ENCODE results near the gene TMEM201.

Gene TMEM201

DNA sequence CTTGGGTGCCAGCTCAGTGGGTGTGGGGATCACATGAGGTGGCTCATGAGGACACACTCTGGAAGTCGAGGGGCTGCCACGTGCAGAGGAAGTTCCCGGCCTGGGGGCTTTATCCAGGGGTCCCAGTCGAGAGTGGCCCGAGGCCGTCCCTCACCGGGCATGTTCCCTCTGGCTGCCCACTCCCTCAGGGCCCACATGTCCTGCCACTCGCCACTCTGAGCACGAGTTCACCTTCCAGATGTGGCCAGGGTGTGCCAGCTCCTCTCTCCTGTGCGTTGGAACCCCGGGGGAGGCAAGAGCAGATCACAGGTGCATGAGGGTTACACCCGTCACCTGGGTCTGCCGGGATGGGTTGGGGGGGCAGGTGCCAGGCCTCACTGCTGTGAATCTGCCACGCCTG is 14.6 kb downstream of the TMEM201 start:
- H2AK5ac ChIP-seq (ENCODE audit: low read length, severe bottlenecking): no peak overlapping the region
- no peaks in the 10 kb centered on the region for H3K4me1 ChIP-seq (ENCODE audit: control insufficient read depth, insufficient read depth, low read depth, low read length)
- peaks cover 5% of the 10 kb centered on the region for H3K79me1 ChIP-seq (replicated peaks; ENCODE audit: low read length, poor library complexity, severe bottlenecking)
- no peak overlapping the region for H3K18ac ChIP-seq (ENCODE audit: low read depth in 1 of 2, low read length in 2 of 2)
- no peak overlapping the region for H2BK15ac ChIP-seq (ENCODE audit: low read depth, poor library complexity, severe bottlenecking)
- H3K23ac ChIP-seq (ENCODE audit: low read length in 2 of 2): no peak overlapping the region
- no peak overlapping the region for H3K4me3 ChIP-seq (ENCODE audit: insufficient read depth in 1 of 2, low read depth in 1 of 2, low read length in 2 of 2)
- no peak overlapping the region for H4K91ac ChIP-seq (ENCODE audit: low read length)
- DNase-seq: no peak
- H2AFZ ChIP-seq (ENCODE audit: low read depth, low read length): no peak overlapping the region
- no peaks in the 10 kb centered on the region for H3K9me3 ChIP-seq (ENCODE audit: control insufficient read depth, low read length)
- H3K4me2 ChIP-seq (ENCODE audit: low read length, poor library complexity, severe bottlenecking): no peak overlapping the region
- H3K36me3 ChIP-seq (ENCODE audit: control insufficient read depth in 1 of 2, insufficient read depth in 2 of 2, low read depth in 1 of 2, low read length in 2 of 2): peaks cover 46 to 88% of the 10 kb centered on the region in 2 experiments
- H3K27me3 ChIP-seq (ENCODE audit: control insufficient read depth in 1 of 2, insufficient read depth in 1 of 2, low read length in 2 of 2): no peaks in the 10 kb centered on the region
- 95% methylated on average over 14 of the region's 14 CpGs for WGBS
- no peak overlapping the region for H3K27ac ChIP-seq (ENCODE audit: low read length, poor library complexity, severe bottlenecking)
- H2BK12ac ChIP-seq (ENCODE audit: low read length in 2 of 2): no peak overlapping the region
- no peak overlapping the region for H3K4ac ChIP-seq (ENCODE audit: low read depth in 1 of 2, low read length in 2 of 2)
- no peak overlapping the region for H3K9ac ChIP-seq (ENCODE audit: low read length)
- no peak overlapping the region for H3K14ac ChIP-seq (ENCODE audit: low read length in 2 of 2)
- H2BK120ac ChIP-seq (ENCODE audit: low read depth, low read length): no peak overlapping the region
- no peak overlapping the region for H2BK5ac ChIP-seq (ENCODE audit: low read depth, low read length, poor library complexity, severe bottlenecking)
- no peak overlapping the region for H4K8ac ChIP-seq (ENCODE audit: low read length)

DNA sequence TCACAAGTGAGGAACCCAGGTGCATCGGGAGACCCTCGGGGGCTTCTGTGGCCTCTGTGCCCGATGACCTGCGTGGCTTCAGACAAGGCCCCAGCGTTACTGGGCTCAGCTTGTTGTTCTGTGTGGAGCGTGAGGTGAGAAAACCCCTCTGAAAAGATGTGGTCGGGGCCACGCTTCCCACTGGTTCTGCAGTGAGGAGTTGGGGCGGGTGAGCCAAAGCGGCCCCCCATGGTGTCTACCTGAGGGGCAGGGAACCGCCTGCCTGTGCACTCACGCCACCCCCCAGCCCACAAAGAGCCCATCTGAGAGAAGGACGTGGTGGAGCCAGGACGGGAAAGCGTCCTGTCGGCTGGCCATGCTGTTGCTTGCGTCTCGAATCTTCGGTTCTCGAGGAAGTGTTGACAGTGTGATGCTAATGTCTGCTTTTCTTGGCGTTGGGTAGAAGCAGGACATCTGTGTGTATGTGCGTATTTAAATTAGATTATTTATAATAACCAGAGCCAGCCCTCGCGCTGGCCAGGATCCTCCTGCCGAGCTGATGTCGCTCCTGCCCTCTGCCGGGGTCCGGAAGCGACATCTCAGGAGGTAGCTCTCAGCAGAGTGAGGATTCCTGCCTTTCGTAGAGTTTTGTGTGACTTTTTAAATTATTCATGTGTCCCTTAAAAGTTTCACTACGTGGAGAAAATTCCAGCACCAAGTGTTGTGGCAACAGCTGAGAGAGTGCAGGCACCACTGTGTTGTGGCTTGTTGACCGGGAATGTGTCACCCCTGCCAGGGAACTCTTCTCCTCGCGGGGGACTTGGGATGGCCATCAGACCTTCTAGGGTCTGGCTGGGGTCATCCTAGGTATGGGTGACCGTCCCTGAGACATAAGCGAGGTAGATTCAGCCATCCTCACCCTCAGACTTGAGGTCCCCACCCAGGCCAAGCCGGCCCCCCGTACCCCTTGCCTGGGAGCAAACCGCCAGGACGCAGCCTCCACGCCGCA is 15.3 kb downstream of the TMEM201 start:
- Histone ChIP-seq H3K36me3 (ENCODE audit: control insufficient read depth in 1 of 2, insufficient read depth in 2 of 2, low read depth in 1 of 2, low read length in 2 of 2) (peaks cover 46 to 91% of the 10 kb centered on the region in 2 experiments), H4K91ac (ENCODE audit: low read length) (no peak overlapping the region), H3K79me1 (replicated peaks; ENCODE audit: low read length, poor library complexity, severe bottlenecking) (peaks cover 4% of the 10 kb centered on the region), H3K4me1 (ENCODE audit: control insufficient read depth, insufficient read depth, low read depth, low read length) (no peaks in the 10 kb centered on the region), H3K14ac (ENCODE audit: low read length in 2 of 2) (no peak overlapping the region), H3K4ac (ENCODE audit: low read depth in 1 of 2, low read length in 2 of 2) (no peak overlapping the region), H3K4me2 (ENCODE audit: low read length, poor library complexity, severe bottlenecking) (no peak overlapping the region), H2AK5ac (ENCODE audit: low read length, severe bottlenecking) (no peak overlapping the region), H3K27me3 (ENCODE audit: control insufficient read depth in 1 of 2, insufficient read depth in 1 of 2, low read length in 2 of 2) (no peaks in the 10 kb centered on the region), H4K8ac (ENCODE audit: low read length) (no peak overlapping the region), H2AFZ (ENCODE audit: low read depth, low read length) (no peak overlapping the region), H2BK120ac (ENCODE audit: low read depth, low read length) (no peak overlapping the region), H3K23ac (ENCODE audit: low read length in 2 of 2) (no peak overlapping the region), H3K18ac (ENCODE audit: low read depth in 1 of 2, low read length in 2 of 2) (no peak overlapping the region), H2BK15ac (ENCODE audit: low read depth, poor library complexity, severe bottlenecking) (no peak overlapping the region), H3K4me3 (ENCODE audit: insufficient read depth in 1 of 2, low read depth in 1 of 2, low read length in 2 of 2) (no peak overlapping the region), H2BK5ac (ENCODE audit: low read depth, low read length, poor library complexity, severe bottlenecking) (no peak overlapping the region), H3K27ac (ENCODE audit: low read length, poor library complexity, severe bottlenecking) (no peak overlapping the region), H2BK12ac (ENCODE audit: low read length in 2 of 2) (no peak overlapping the region), H3K9me3 (ENCODE audit: control insufficient read depth, low read length) (no peaks in the 10 kb centered on the region), H3K9ac (ENCODE audit: low read length) (no peak overlapping the region)
- no peak for DNase-seq
- WGBS: 96% methylated on average over 40 of the region's 42 CpGs

DNA sequence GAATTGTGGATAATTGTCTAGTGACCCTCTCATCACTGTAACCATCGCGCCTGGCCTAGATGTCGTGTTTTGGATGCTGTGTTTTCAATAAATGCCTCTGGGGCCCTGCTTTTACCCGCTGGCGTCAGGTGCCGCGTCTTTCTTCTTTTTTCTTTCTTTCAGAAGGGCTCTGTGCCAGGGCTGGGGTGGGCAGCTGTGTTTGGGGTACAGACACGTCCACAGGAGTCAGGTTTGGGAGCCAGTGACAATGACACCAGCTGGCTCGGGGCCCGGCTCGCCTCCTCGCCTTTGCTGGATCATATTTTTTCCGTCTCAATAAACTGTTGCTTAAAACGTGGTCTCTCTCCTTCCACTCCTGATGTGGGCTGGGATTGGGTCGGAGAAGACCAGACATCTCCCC is 16.1 kb downstream of the TMEM201 start:
- Histone ChIP-seq H2BK120ac (ENCODE audit: low read depth, low read length) (no peak overlapping the region), H3K14ac (ENCODE audit: low read length in 2 of 2) (no peak overlapping the region), H3K4me3 (ENCODE audit: insufficient read depth in 1 of 2, low read depth in 1 of 2, low read length in 2 of 2) (no peak overlapping the region), H2BK15ac (ENCODE audit: low read depth, poor library complexity, severe bottlenecking) (no peak overlapping the region), H3K9ac (ENCODE audit: low read length) (no peak overlapping the region), H3K9me3 (ENCODE audit: control insufficient read depth, low read length) (no peaks in the 10 kb centered on the region), H2AK5ac (ENCODE audit: low read length, severe bottlenecking) (no peak overlapping the region), H3K79me1 (replicated peaks; ENCODE audit: low read length, poor library complexity, severe bottlenecking) (peaks cover 4% of the 10 kb centered on the region), H3K4ac (ENCODE audit: low read depth in 1 of 2, low read length in 2 of 2) (no peak overlapping the region), H4K91ac (ENCODE audit: low read length) (no peak overlapping the region), H2BK12ac (ENCODE audit: low read length in 2 of 2) (no peak overlapping the region), H4K8ac (ENCODE audit: low read length) (no peak overlapping the region), H3K23ac (ENCODE audit: low read length in 2 of 2) (no peak overlapping the region), H3K4me2 (ENCODE audit: low read length, poor library complexity, severe bottlenecking) (no peak overlapping the region), H2AFZ (ENCODE audit: low read depth, low read length) (no peak overlapping the region), H2BK5ac (ENCODE audit: low read depth, low read length, poor library complexity, severe bottlenecking) (no peak overlapping the region), H3K36me3 (ENCODE audit: control insufficient read depth in 1 of 2, insufficient read depth in 2 of 2, low read depth in 1 of 2, low read length in 2 of 2) (peaks cover 54 to 95% of the 10 kb centered on the region in 2 experiments), H3K27me3 (ENCODE audit: control insufficient read depth in 1 of 2, insufficient read depth in 1 of 2, low read length in 2 of 2) (no peaks in the 10 kb centered on the region), H3K4me1 (ENCODE audit: control insufficient read depth, insufficient read depth, low read depth, low read length) (no peaks in the 10 kb centered on the region), H3K27ac (ENCODE audit: low read length, poor library complexity, severe bottlenecking) (no peak overlapping the region), H3K18ac (ENCODE audit: low read depth in 1 of 2, low read length in 2 of 2) (no peak overlapping the region)
- 94% methylated on average over 15 of the region's 15 CpGs for WGBS
- no peak for DNase-seq

DNA sequence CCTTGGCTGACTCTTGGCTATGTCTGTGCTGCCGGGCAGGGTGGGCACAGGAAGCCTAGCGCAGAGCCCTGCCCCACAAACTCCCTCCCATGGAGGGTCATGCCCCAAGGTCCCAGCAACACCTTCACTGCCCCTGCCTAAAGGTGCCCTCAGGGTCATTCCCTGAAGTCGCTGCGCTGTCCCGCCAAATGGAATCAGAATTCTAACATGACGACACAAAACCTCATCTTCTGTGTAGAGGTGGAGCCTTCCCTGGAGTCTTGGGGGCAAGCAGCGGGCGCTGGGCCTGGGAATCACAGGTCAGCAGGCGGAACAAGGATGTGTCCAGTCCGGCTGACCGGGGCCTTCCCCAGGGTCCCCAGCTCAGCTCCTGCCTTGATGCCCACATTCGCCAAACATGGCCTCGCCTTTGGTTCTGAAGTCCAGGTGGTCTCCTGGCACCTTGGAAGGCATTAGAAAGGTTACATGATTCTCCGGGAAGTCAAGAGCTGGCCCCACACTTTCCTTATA is 17.3 kb downstream of the TMEM201 start:
- H2BK5ac ChIP-seq (ENCODE audit: low read depth, low read length, poor library complexity, severe bottlenecking): no peak overlapping the region
- H3K4me3 ChIP-seq (ENCODE audit: insufficient read depth in 1 of 2, low read depth in 1 of 2, low read length in 2 of 2): no peak overlapping the region
- H2BK12ac ChIP-seq (ENCODE audit: low read length in 2 of 2): no peak overlapping the region
- peaks cover 56 to 94% of the 10 kb centered on the region in 2 experiments for H3K36me3 ChIP-seq (ENCODE audit: control insufficient read depth in 1 of 2, insufficient read depth in 2 of 2, low read depth in 1 of 2, low read length in 2 of 2)
- H3K27ac ChIP-seq (ENCODE audit: low read length, poor library complexity, severe bottlenecking): no peak overlapping the region
- H2BK120ac ChIP-seq (ENCODE audit: low read depth, low read length): no peak overlapping the region
- H3K9ac ChIP-seq (ENCODE audit: low read length): no peak overlapping the region
- no peak for DNase-seq
- no peaks in the 10 kb centered on the region for H3K4me1 ChIP-seq (ENCODE audit: control insufficient read depth, insufficient read depth, low read depth, low read length)
- no peaks in the 10 kb centered on the region for H3K27me3 ChIP-seq (ENCODE audit: control insufficient read depth in 1 of 2, insufficient read depth in 1 of 2, low read length in 2 of 2)
- no peak overlapping the region for H2AFZ ChIP-seq (ENCODE audit: low read depth, low read length)
- no peak overlapping the region for H3K14ac ChIP-seq (ENCODE audit: low read length in 2 of 2)
- no peak overlapping the region for H2BK15ac ChIP-seq (ENCODE audit: low read depth, poor library complexity, severe bottlenecking)
- no peak overlapping the region for H3K18ac ChIP-seq (ENCODE audit: low read depth in 1 of 2, low read length in 2 of 2)
- H2AK5ac ChIP-seq (ENCODE audit: low read length, severe bottlenecking): no peak overlapping the region
- 98% methylated on average over 14 of the region's 14 CpGs for WGBS
- H4K8ac ChIP-seq (ENCODE audit: low read length): no peak overlapping the region
- no peak overlapping the region for H3K4me2 ChIP-seq (ENCODE audit: low read length, poor library complexity, severe bottlenecking)
- no peak overlapping the region for H3K23ac ChIP-seq (ENCODE audit: low read length in 2 of 2)
- H3K9me3 ChIP-seq (ENCODE audit: control insufficient read depth, low read length): no peaks in the 10 kb centered on the region
- H3K79me1 ChIP-seq (replicated peaks; ENCODE audit: low read length, poor library complexity, severe bottlenecking): peaks cover 4% of the 10 kb centered on the region
- no peak overlapping the region for H3K4ac ChIP-seq (ENCODE audit: low read depth in 1 of 2, low read length in 2 of 2)
- H4K91ac ChIP-seq (ENCODE audit: low read length): no peak overlapping the region
